Lower leg skin (tissue), 4 donors: ENCODE measurements around the gene SULT2B1. TPM values are rescaled to one million over a fixed set of nuclear protein-coding genes. Genes with fewer than 3 reads are reported as not detected.
A peak's percentile ranks its signal among the peaks of the same experiment; 100 is the strongest.

Source experiments
- DNase-seq, 2 donors: peaks; one replicate each; pipeline ENCODE4 v3.0.0-alpha.2; 2019; ENCODE audit warnings: low spot score in 2 of 2
- H3K4me3 ChIP-seq: fragments of 200-600 bp; sonication (generic); 2 replicates; pipeline ENCODE4 v1.5.1; 2017; ENCODE audit warnings: mild to moderate bottlenecking, low read depth; ENCODE audit not compliant: poor library complexity, severe bottlenecking
- CTCF ChIP-seq, 3 donors: fragments of 450-650 bp; IDR thresholded peaks; one replicate each; pipeline ENCODE4 v1.5.1; 2016; ENCODE audit warnings: antibody characterized with exemption in 3 of 3, mild to moderate bottlenecking in 3 of 3, moderate library complexity in 2 of 3
- POLR2A ChIP-seq, 2 donors: fragments of 450-650 bp; IDR thresholded peaks; one replicate each; pipeline ENCODE4 v1.6.1; 2016 to 2017; ENCODE audit warnings: antibody characterized with exemption in 2 of 2, mild to moderate bottlenecking in 1 of 2, moderate library complexity in 1 of 2
- WGBS, 2 donors: methylation state at CpG; one replicate each; pipeline ENCODE4 v1.1.5; 2018; 5-methylcytosine and 5-hydroxymethylcytosine counted together
- intact Hi-C: fragments of 100-400 bp; cut with DNase I; formaldehyde crosslinking; loops from one replicate; pipeline ENCODE4 v1.15.0; 2023; ENCODE audit warnings: low total_unique reads
- total RNA-seq, 4 donors: library from RNA; depleted of rRNA; stranded (reverse); fragments of >200 nt; gene quantifications; one replicate each; pipeline ENCODE4 v1.1.0, GENCODE V29; 2016

SULT2B1 gene
- total RNA-seq, 4 donors from 2014 or later: 119 to 191 (median 166) TPM

GRCh38 chr19:48544856-48545750 is 6.9 kb upstream of the SULT2B1 start:
- intact Hi-C loops: no loop called here
- no peak for DNase-seq
- TF ChIP-seq POLR2A (IDR thresholded peaks at IDR 0.05) (no peak), CTCF (IDR thresholded peaks at IDR 0.05) (no peak)
- H3K4me3 ChIP-seq: no peak overlapping the region
- WGBS, 2 donors: 46 to 51% methylated on average over 22 to 25 of the region's 25 CpGs

- TF ChIP-seq POLR2A (IDR thresholded peaks at IDR 0.05) (no peak), CTCF (IDR thresholded peaks at IDR 0.05) (no peak)
- intact Hi-C loops: no loop called here
- no peak for DNase-seq
- WGBS, 2 donors: 0 to 85% methylated on average over 1 of the region's 1 CpG
- no peak overlapping the region for H3K4me3 ChIP-seq
These were observed 4.2 kb upstream of the SULT2B1 start for GRCh38 chr19:48547722-48548121.

- no peak for DNase-seq
- WGBS, 2 donors: 96 to 97% methylated on average over 1 of the region's 1 CpG
- TF ChIP-seq CTCF (IDR thresholded peaks at IDR 0.05): peak in 1 of 3 donors; percentile 20
- no peak for TF ChIP-seq POLR2A (IDR thresholded peaks at IDR 0.05)
- no peak overlapping the region for H3K4me3 ChIP-seq
- intact Hi-C loops: no loop called here
These were observed 3.6 kb upstream of the SULT2B1 start for GRCh38 chr19:48548253-48548911.

GRCh38 chr19:48549380-48549779 is 2.6 kb upstream of the SULT2B1 start:
- 79% methylated on average over 5 of the region's 5 CpGs for WGBS, 2 donors
- no peak overlapping the region for H3K4me3 ChIP-seq
- no peak for DNase-seq
- TF ChIP-seq POLR2A (IDR thresholded peaks at IDR 0.05): no peak
- TF ChIP-seq CTCF (IDR thresholded peaks at IDR 0.05): no peak
- intact Hi-C loops: no loop called here

GRCh38 chr19:48552406-48553322 is 692 bp downstream of the SULT2B1 start:
- 77% methylated on average over 14 to 19 of the region's 19 CpGs for WGBS, 2 donors
- intact Hi-C loops: no loop called here
- no peak for DNase-seq
- TF ChIP-seq POLR2A (IDR thresholded peaks at IDR 0.05) (no peak), CTCF (IDR thresholded peaks at IDR 0.05) (no peak)
- H3K4me3 ChIP-seq: no peak overlapping the region
